Activated T-cell treated with anti-CD3 and anti-CD28 coated beads, Interleukin-2, amount 50 U/mL, for 4 hours (primary cell): ENCODE results near the gene OR2AT4. TPM values are rescaled to one million over a fixed set of nuclear protein-coding genes. Genes with fewer than 3 reads are reported as not detected.
A peak's percentile ranks its signal among the peaks of the same experiment; 100 is the strongest.

Source experiments
- ATAC-seq, 2 donors: fragments of 200-7000 bp; cut with Tn5 transposase; one replicate each; pipeline ENCODE4 v1.10.0; 2021
- DNase-seq: peaks from one replicate; pipeline ENCODE4 v3.0.0-alpha.2; 2020
- H3K27me3 Mint-ChIP-seq: one replicate; pipeline ENCODE4 v1.8.0; 2021; ENCODE audit warnings: low read depth, mixed read lengths
- H3K36me3 Mint-ChIP-seq: one replicate; pipeline ENCODE4 v1.8.0; 2022; ENCODE audit warnings: mixed read lengths; ENCODE audit not compliant: insufficient read depth
- H3K4me1 Mint-ChIP-seq: one replicate; pipeline ENCODE4 v1.8.0; 2021; ENCODE audit warnings: low read depth, mixed read lengths
- H3K4me3 Mint-ChIP-seq: one replicate; pipeline ENCODE4 v1.8.0; 2021; ENCODE audit warnings: mild to moderate bottlenecking, moderate library complexity, mixed read lengths
- H3K9me3 Mint-ChIP-seq: one replicate; pipeline ENCODE4 v1.8.0; 2021; ENCODE audit warnings: mixed read lengths
- total RNA-seq, 3 donors: library from RNA; stranded (reverse); gene quantifications; one replicate each; pipeline ENCODE4 v1.2.1, GENCODE V29; 2021

The OR2AT4 gene
- total RNA-seq = not detected

DNA sequence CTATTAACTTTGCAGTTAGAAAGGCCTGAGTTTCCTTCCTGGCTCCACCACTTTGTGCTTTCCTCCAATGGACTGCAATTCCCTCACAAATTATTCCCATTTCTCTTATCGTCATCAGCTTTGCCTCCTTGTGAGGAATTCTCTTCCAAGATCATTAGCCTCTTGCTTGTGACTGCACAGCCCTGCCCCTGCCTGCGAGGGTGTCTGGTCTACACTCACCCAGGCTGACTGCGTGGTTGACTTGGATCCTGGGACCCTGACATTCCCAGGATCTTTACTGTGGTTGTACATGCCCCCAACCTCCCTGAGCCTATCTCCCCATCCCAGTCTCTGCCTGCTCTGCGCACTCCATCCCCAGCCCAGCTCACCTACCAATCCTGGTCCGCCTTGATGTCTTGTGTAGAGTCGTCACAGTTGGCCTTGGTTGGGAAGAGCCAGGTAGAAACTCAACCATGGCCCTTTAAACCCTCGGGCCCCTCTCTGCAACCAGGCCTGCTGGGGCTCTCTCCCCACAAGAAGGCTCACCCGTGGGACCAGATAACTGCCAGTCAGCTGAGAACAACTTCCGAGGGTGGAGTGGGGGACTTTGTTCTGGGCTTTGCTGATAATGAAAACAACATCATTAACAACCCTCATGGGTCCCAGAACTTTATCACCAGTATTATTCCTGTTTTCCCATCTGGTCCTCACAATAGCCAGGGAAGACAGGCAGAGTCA is at the start of gene OR2AT4:
Gene OR2AT4 (minus strand): TSS at position 421 of the 717 bp plus-strand sequence.
- peaks cover 3% of the 10 kb centered on the region for H3K9me3 Mint-ChIP-seq
- ATAC-seq = no peak
- no peak for DNase-seq
- no peak within 1 kb of the TSS for H3K4me3 Mint-ChIP-seq
- peaks cover 6% of the 10 kb centered on the region for H3K4me1 Mint-ChIP-seq
- H3K27me3 Mint-ChIP-seq = peaks cover 19% of the 10 kb centered on the region
- H3K36me3 Mint-ChIP-seq = no peaks in the 10 kb centered on the region

DNA sequence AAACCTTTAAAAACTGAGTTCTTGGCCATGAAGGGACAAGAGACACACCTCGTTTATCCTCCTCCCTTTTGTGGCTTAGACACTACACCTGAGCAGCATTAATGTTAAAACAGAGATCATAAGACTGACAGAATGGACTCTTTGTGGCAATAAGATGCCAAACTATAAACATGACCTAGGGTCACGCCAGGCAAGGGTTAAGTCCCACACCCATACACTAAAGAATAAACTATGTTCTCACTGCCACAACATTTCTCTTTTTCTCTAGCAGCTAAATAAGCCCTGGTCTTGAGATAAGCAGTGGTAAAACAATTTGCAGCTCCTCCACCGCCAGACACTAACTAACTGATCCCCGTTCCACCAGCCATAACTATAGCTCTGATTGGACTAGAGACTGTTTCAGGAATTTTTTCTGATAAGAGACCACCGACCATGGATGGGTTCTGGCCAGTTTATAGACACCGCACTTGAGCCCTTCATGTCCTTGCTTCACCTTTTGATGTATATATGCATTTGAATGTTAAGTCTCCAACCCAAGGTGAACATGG is 49.4 kb upstream of the OR2AT4 start:
- H3K4me1 Mint-ChIP-seq = peaks cover 33% of the 10 kb centered on the region

DNA sequence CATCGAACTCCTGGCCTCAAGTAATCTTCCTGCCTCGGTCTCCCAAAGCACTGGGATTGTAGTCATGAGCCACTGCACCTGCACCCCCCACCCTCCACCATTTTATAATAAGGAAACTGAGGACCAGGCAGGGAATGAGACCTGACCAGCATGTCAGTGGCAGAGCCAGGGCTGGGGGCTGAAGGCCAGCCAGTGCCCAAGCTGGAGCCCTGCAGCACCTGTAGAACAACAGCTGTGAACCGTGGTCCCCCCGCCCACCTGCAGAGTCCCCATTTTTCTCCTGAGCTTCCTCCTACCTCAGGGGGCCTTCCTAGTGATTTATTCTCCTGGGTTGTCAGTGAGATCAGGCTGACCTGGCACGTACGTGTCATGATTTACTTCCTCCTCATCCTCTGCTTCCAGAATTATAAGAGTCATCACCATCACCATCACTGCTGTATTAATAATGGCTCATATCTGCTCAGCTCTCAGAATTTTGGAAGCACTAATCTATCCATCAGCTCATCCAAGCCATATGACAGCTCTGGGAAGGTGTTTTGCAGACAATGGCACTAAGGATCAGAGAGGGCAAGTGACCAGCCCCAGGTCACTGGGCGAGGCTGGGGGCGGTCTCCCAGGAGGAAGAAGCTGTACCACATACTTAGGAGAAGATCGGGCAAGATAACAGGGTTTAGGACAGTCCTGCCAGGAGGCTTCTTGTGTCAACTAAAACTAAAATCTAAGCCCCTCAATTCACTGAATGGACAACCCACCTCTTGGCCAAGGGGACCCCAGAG is 48.7 kb upstream of the OR2AT4 start:
- Mint-ChIP-seq H3K27me3 (no peaks in the 10 kb centered on the region), H3K4me3 (no peak overlapping the region), H3K4me1 (peaks cover 40% of the 10 kb centered on the region), H3K9me3 (no peaks in the 10 kb centered on the region), H3K36me3 (no peaks in the 10 kb centered on the region)
- ATAC-seq (no peak), DNase-seq (no peak)

More for the DNA sequence above, 49.4 kb upstream of the OR2AT4 start:
- Mint-ChIP-seq H3K4me3 (no peak overlapping the region), H3K36me3 (no peaks in the 10 kb centered on the region), H3K27me3 (peaks cover under 1% of the 10 kb centered on the region), H3K9me3 (no peaks in the 10 kb centered on the region)
- no peak for DNase-seq
- ATAC-seq = no peak

DNA sequence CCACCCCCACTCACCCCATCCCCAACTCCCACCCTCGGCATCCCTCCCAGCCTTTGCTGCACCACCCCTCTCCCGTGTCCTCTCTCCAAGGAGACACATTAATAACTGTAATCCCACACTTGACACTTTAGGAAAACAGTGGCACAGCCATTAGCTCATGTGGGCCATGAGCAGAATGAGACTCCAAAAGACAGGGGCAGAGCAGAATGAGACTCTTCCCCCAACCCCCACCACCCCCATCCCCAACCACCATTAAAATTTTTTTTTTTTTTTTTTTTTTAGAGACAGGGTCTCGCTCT is 48.0 kb upstream of the OR2AT4 start:
- no peaks in the 10 kb centered on the region for H3K9me3 Mint-ChIP-seq
- H3K27me3 Mint-ChIP-seq = no peaks in the 10 kb centered on the region
- no peak for DNase-seq
- no peak for ATAC-seq
- peaks cover 41% of the 10 kb centered on the region for H3K4me1 Mint-ChIP-seq
- no peaks in the 10 kb centered on the region for H3K36me3 Mint-ChIP-seq
- no peak overlapping the region for H3K4me3 Mint-ChIP-seq

DNA sequence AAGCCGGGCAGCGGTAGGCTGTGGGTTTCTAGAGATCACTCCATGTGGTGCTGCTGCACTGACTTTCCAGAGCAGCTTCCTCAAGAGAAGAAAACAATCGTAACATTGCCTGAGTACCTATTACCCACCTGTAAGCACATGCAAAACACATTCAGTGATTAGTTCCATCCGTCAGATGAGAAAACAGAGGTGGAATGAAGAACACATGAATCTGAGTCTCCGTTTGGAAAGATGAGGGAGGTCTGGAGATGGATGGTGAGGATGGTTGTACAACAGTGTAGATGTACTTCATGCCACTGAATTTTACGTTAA is 46.7 kb upstream of the OR2AT4 start:
- Mint-ChIP-seq H3K9me3 (no peaks in the 10 kb centered on the region), H3K4me1 (peaks cover 41% of the 10 kb centered on the region), H3K4me3 (peak overlapping the region; percentile 63), H3K27me3 (no peaks in the 10 kb centered on the region), H3K36me3 (no peaks in the 10 kb centered on the region)
- DNase-seq = no peak
- no peak for ATAC-seq

DNA sequence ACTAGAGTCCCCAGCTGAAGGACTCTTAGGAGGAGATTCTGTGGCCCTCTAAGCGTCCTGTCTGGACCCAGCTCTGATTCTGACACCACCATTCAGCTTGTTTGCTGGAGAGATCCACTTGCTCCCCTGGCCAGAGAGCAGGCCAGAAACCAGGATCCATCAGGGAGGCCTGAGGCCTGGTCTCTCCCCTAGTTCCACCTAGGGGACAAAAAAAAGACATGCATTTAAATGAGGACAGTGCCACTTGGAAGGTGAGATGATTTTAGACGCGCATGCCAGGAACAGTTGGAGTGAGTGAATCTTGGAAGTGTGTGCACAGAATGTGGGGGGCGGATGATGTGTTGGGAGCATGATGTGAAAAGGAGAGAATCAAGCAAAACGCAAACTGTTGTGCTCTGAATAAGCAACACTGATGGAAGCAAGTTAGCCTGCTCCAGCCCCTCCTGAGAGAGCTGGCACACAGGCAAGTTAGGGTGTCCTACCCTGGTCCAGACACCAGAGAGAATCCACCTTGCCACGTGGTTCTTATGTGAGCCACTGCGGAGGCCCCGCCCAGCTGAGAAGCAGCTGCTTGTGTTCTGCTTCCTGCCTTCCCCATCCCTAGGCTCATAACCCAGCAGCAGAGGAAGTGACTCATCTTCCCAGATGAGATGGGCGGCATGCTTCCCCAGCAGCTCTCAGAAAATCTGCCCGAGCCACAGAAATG is 46.2 kb upstream of the OR2AT4 start:
- Mint-ChIP-seq H3K36me3 (no peaks in the 10 kb centered on the region), H3K4me1 (peaks cover 41% of the 10 kb centered on the region), H3K4me3 (peak overlapping the region; percentile 63), H3K27me3 (no peaks in the 10 kb centered on the region), H3K9me3 (no peaks in the 10 kb centered on the region)
- ATAC-seq = peak; percentile 90 to 94
- DNase-seq = peak; percentile 71

DNA sequence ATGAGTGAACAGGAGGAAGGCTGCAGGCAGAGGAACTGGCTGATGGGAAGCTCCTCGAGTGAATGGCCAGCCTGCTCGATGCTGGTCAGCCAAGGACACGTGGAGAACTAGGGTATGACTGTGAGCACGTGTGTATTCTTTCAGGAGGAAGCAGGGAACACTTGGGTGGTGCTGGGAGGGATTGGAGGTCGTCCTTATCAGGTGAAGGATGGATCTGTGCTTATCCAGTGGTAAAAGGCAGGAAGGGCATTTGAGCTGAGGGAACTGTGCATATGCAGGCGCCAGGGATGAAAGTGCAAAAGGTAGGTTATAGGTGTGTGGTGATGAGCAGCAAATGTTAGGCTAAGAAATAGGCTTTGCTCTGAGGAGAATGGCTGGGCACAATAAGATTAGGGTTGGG is 44.5 kb upstream of the OR2AT4 start:
- DNase-seq (no peak), ATAC-seq (no peak)
- no peak overlapping the region for H3K4me3 Mint-ChIP-seq
- no peaks in the 10 kb centered on the region for H3K27me3 Mint-ChIP-seq
- no peaks in the 10 kb centered on the region for H3K9me3 Mint-ChIP-seq
- H3K36me3 Mint-ChIP-seq = no peaks in the 10 kb centered on the region
- peaks cover 41% of the 10 kb centered on the region for H3K4me1 Mint-ChIP-seq

DNA sequence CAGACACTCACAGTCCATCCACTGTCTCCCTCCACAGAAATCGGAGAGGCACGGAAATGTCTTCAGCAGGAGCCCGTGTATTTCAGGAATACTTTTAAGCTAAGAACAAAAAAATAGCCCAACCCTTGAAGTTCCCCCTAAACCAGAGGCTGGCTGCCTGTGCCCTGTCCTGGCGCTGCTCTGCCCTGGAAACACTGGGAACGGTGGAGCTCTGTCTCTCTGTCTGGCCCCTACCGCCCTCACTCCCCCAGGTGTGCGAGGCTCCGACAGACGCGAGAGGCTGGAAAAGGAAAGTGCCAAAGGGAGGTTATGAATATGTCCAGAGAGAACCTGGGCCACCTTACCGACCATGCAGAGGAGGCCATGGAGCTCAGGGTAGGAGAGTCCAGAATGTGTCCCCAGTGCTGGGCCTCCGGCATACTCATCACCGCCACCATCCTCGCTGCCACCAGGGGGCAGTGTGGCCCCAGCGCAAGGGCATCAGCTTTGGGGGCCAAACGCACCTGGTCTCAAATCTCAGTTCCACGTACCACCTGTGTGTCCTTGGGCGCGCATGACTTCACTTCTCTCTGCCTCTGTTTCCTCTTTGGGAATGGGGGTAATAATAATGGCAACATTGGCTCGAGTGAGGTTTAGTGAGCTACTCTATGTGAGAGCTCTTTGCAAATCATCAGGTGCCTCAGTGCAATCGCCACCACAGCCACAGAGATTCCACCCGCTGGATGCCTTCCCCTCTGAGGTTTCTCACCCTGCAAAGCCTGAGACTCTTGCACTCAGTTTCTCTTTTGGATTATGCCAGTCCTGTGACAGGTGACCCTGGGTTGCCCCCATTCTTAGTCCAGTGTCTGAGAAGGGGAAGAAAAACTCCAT is 43.8 kb upstream of the OR2AT4 start:
- Mint-ChIP-seq H3K36me3 (no peaks in the 10 kb centered on the region), H3K9me3 (no peaks in the 10 kb centered on the region), H3K4me3 (no peak overlapping the region), H3K27me3 (no peaks in the 10 kb centered on the region), H3K4me1 (peaks cover 41% of the 10 kb centered on the region)
- peak; percentile 80 for DNase-seq
- ATAC-seq = peak; percentile 53 to 69

DNA sequence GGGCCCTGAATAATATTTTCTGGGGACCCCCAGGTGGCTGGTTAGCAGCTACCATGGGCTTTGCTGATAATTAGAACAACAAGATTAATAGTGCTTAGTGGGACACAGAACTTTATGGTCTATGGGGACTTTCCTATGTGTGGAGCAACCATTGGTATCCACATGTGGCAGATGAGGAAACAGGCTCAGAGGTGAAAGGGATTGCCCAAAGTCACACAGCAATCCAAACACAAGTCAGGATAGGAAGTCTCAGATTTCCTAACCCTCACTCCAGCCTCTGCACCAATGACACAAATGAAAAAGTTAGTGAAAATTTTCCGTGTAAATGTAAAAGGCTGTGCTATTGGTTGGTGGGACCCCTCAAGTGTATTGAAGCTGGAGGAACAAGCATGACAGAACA is 39.0 kb upstream of the OR2AT4 start:
- Mint-ChIP-seq H3K27me3 (peaks cover 16% of the 10 kb centered on the region), H3K4me3 (no peak overlapping the region), H3K9me3 (no peaks in the 10 kb centered on the region), H3K4me1 (peaks cover 3% of the 10 kb centered on the region), H3K36me3 (no peaks in the 10 kb centered on the region)
- no peak for ATAC-seq
- no peak for DNase-seq

DNA sequence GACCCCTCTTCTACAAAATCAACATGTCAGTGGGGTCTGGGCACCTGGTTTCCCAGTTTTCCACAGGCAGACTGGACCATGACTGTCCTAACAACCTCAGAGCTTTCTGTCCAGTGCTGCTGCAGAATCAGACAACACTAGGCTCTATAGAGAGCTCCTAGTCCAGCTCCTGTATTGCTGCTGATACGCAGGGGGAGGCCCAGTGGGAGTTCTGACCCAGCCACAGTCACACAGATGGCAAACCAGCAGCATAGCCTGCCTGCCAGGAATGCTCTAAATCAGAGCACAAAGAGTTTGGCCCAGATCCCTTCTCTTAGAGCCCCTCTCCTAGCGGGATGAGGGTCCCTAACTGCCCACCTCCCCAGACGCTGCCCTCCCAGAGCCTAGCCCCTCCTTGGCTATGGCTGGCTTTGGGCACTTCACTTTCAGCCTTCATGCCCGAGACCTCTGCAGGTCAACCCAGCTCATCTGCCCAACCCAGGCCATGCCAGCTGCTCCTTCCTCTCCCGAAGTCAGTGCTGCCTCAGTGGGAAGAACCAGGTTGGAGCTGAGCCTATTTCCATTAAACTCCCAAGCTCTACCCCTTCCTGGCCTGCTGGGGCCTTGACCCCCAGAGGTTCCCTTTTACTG is 38.5 kb upstream of the OR2AT4 start:
- H3K36me3 Mint-ChIP-seq = no peaks in the 10 kb centered on the region
- ATAC-seq (no peak), DNase-seq (no peak)
- H3K27me3 Mint-ChIP-seq = peaks cover 16% of the 10 kb centered on the region
- no peaks in the 10 kb centered on the region for H3K4me1 Mint-ChIP-seq
- no peaks in the 10 kb centered on the region for H3K9me3 Mint-ChIP-seq
- H3K4me3 Mint-ChIP-seq = no peak overlapping the region

DNA sequence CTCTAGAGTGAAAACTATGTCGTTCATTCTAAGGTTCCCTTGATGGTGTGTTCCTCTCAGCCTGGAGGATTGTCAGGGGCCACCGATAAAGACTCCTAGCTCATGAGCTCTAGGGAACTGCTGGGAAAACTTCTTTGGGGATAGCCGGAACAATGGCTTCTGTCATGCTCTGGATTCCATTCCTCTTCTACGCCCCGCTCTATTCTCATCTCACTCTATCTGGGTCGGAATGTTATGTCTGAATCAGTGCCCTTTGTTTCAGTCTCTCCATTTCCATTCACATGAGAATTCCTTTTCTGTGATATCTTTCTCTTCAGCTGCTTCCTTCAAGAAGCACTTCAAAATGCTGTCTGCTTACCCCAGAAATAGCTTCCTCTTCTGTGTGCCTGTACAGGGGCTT is 37.3 kb upstream of the OR2AT4 start:
- no peak for ATAC-seq
- H3K9me3 Mint-ChIP-seq = no peaks in the 10 kb centered on the region

DNA sequence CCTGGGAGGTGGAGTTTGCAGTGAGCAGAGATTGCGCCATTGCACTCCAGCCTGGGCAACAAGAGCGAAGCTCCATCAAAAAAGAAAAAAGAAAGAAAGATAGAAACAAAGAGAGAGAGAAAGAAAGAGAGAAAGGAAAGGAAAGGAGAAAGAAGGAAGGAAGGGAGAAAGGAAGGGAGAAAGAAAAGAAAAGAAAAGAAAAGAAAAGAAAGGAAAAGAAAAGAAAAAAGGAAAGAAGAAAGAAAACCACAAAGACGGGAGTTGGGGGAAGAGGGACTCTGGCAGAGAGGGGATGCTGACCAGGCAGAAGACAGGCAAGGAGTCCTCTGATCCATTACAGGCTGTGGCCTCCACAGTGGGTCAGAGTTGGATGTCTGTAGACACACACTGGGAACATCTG is 35.4 kb upstream of the OR2AT4 start:
- Mint-ChIP-seq H3K4me1 (no peaks in the 10 kb centered on the region), H3K4me3 (no peak overlapping the region), H3K36me3 (no peaks in the 10 kb centered on the region), H3K27me3 (peaks cover 29% of the 10 kb centered on the region), H3K9me3 (no peaks in the 10 kb centered on the region)
- DNase-seq = no peak
- no peak for ATAC-seq

More for the DNA sequence above, 37.3 kb upstream of the OR2AT4 start:
- Mint-ChIP-seq H3K27me3 (peaks cover 24% of the 10 kb centered on the region), H3K36me3 (no peaks in the 10 kb centered on the region), H3K4me3 (no peak overlapping the region), H3K4me1 (no peaks in the 10 kb centered on the region)
- no peak for DNase-seq

DNA sequence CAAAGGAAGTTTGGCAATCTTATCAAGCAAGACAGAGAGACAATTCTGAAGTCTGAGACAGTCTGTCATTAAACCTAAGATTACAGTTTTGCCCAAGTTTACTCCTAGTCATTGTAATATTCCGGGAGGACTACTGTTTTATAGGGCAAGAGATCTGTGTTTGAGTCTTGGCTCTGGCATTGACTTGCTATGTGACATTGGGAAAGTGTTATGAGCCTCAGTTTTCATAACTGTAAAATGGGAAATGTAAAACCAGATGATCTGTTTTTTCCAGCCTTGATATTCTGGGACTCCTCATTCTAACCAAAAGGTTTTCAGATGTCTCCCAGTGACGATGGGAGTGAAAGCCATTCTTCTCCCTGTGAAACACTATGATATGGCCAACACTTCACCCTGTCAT is 29.9 kb upstream of the OR2AT4 start:
- H3K4me1 Mint-ChIP-seq = no peaks in the 10 kb centered on the region
- H3K36me3 Mint-ChIP-seq = no peaks in the 10 kb centered on the region
- no peaks in the 10 kb centered on the region for H3K9me3 Mint-ChIP-seq
- ATAC-seq (no peak), DNase-seq (no peak)
- H3K27me3 Mint-ChIP-seq = peaks cover 26% of the 10 kb centered on the region
- no peak overlapping the region for H3K4me3 Mint-ChIP-seq
